Measurements from ENCODE around the gene SLC6A19.

GRCh38 chr5:1225081-1225480 is 23.7 kb downstream of the SLC6A19 start, which contains the start of gene SLC6A18:
- TF ChIP-seq EZH2 (IDR thresholded peaks at IDR 0.05; ENCODE audit: borderline replicate concordance, insufficient read depth, low read depth, low read length, poor library complexity, severe bottlenecking) (no peak), CTCF (IDR thresholded peaks at IDR 0.05) (no peak)

All from B cell (primary cell).